ENCODE results near the gene PCNX2. TPM values are rescaled to one million over a fixed set of nuclear protein-coding genes. Genes with fewer than 3 reads are reported as not detected.
A peak's percentile ranks its signal among the peaks of the same experiment; 100 is the strongest.
"Not testable (repeated sequence)": the region's sequence is repeated elsewhere in the genome, so short reads cannot be mapped to it uniquely, and the experiment has no call there.

PCNX2 gene
- total RNA-seq, 1 donor from 2014 or later = 0.51 TPM

GRCh38 chr1:233097959-233098580 is 197.5 kb downstream of the PCNX2 start:
- DNase-seq = no peak

- DNase-seq = no peak
These were observed 198.0 kb downstream of the PCNX2 start for GRCh38 chr1:233097546-233097945.

- no peak for DNase-seq
These were observed 200.8 kb downstream of the PCNX2 start for GRCh38 chr1:233094691-233095090.

- peak; percentile 9 for DNase-seq
These were observed 201.3 kb downstream of the PCNX2 start for GRCh38 chr1:233094269-233094668.

- no peak for DNase-seq
These were observed 204.6 kb downstream of the PCNX2 start for GRCh38 chr1:233090746-233091494.

GRCh38 chr1:233089251-233089650 is 206.3 kb downstream of the PCNX2 start:
- no peak for DNase-seq

- DNase-seq = no peak
These were observed 206.9 kb downstream of the PCNX2 start for GRCh38 chr1:233088613-233089012.

GRCh38 chr1:233086961-233087881 is 208.3 kb downstream of the PCNX2 start:
- DNase-seq = no peak

GRCh38 chr1:233085566-233085965 is 210.0 kb downstream of the PCNX2 start:
- DNase-seq = no peak

- no peak for DNase-seq
These were observed 212.6 kb downstream of the PCNX2 start for GRCh38 chr1:233082778-233083550.

GRCh38 chr1:233081735-233082134 is 213.8 kb downstream of the PCNX2 start:
- peak; percentile 21 for DNase-seq

GRCh38 chr1:233080827-233081226 is 214.7 kb downstream of the PCNX2 start:
- not testable (repeated sequence) for DNase-seq

GRCh38 chr1:233080286-233080685 is 215.2 kb downstream of the PCNX2 start:
- no peak for DNase-seq

GRCh38 chr1:233079574-233079973 is 216.0 kb downstream of the PCNX2 start:
- DNase-seq = no peak

GRCh38 chr1:233078396-233078795 is 217.1 kb downstream of the PCNX2 start:
- no peak for DNase-seq

GRCh38 chr1:233075915-233076295 is 219.6 kb downstream of the PCNX2 start:
- no peak for DNase-seq

- DNase-seq = no peak
These were observed 229.4 kb downstream of the PCNX2 start for GRCh38 chr1:233066087-233066486.

- no peak for DNase-seq
These were observed 229.8 kb downstream of the PCNX2 start for GRCh38 chr1:233065685-233066084.

GRCh38 chr1:233064988-233065387 is 230.5 kb downstream of the PCNX2 start:
- no peak for DNase-seq

GRCh38 chr1:233063462-233063861 is 232.1 kb downstream of the PCNX2 start:
- no peak for DNase-seq

GRCh38 chr1:233061265-233061664 is 234.3 kb downstream of the PCNX2 start:
- DNase-seq = no peak

GRCh38 chr1:233060461-233060994 is 235.0 kb downstream of the PCNX2 start:
- DNase-seq = no peak

All from dermis blood vessel endothelial cell (primary cell).